ENCODE measurements around the gene FUT6.

The FUT6 gene

GRCh38 chr19:5828661-5829566 is 10.6 kb downstream of the FUT6 start:
- Mint-ChIP-seq H3K36me3 (ENCODE audit: low read depth) (no peaks in the 10 kb centered on the region), H3K4me1 (peaks cover 28% of the 10 kb centered on the region), H3K27ac (peak overlapping the region; percentile 99), H3K9me3 (no peaks in the 10 kb centered on the region), H3K4me3 (peak overlapping the region; percentile 92), H3K27me3 (ENCODE audit: low read depth, poor library complexity) (peaks cover 12% of the 10 kb centered on the region)
- no peak for TF ChIP-seq CTCF (IDR thresholded peaks at IDR 0.05)
- DNase-seq = peak; percentile 92

GRCh38 chr19:5827891-5828660 is 11.4 kb downstream of the FUT6 start:
- H3K4me3 Mint-ChIP-seq = peak overlapping the region; percentile 92
- DNase-seq = peak; percentile 98
- TF ChIP-seq CTCF (IDR thresholded peaks at IDR 0.05) = no peak
- H3K4me1 Mint-ChIP-seq = peaks cover 25% of the 10 kb centered on the region
- no peaks in the 10 kb centered on the region for H3K36me3 Mint-ChIP-seq (ENCODE audit: low read depth)
- H3K9me3 Mint-ChIP-seq = no peaks in the 10 kb centered on the region
- H3K27me3 Mint-ChIP-seq (ENCODE audit: low read depth, poor library complexity) = peaks cover 8% of the 10 kb centered on the region
- peak overlapping the region; percentile 99 for H3K27ac Mint-ChIP-seq

- peak overlapping the region; percentile 81 for H3K4me3 Mint-ChIP-seq
- no peaks in the 10 kb centered on the region for H3K9me3 Mint-ChIP-seq
- no peak for TF ChIP-seq CTCF (IDR thresholded peaks at IDR 0.05)
- H3K27ac Mint-ChIP-seq = peak overlapping the region; percentile 95
- peaks cover 25% of the 10 kb centered on the region for H3K4me1 Mint-ChIP-seq
- DNase-seq = no peak
- peaks cover 10% of the 10 kb centered on the region for H3K27me3 Mint-ChIP-seq (ENCODE audit: low read depth, poor library complexity)
- no peaks in the 10 kb centered on the region for H3K36me3 Mint-ChIP-seq (ENCODE audit: low read depth)
These were observed 12.1 kb downstream of the FUT6 start for GRCh38 chr19:5827342-5827890.

GRCh38 chr19:5826531-5827341 is 12.8 kb downstream of the FUT6 start:
- Mint-ChIP-seq H3K36me3 (ENCODE audit: low read depth) (no peaks in the 10 kb centered on the region), H3K27me3 (ENCODE audit: low read depth, poor library complexity) (peaks cover 10% of the 10 kb centered on the region), H3K9me3 (no peaks in the 10 kb centered on the region), H3K4me3 (peak overlapping the region; percentile 81), H3K27ac (peak overlapping the region; percentile 95), H3K4me1 (peaks cover 20% of the 10 kb centered on the region)
- peak; percentile 89 for DNase-seq
- peak; percentile 33 for TF ChIP-seq CTCF (IDR thresholded peaks at IDR 0.05)

GRCh38 chr19:5825178-5825577 is 14.3 kb downstream of the FUT6 start:
- H3K4me1 Mint-ChIP-seq = peaks cover 17% of the 10 kb centered on the region
- no peak for TF ChIP-seq CTCF (IDR thresholded peaks at IDR 0.05)
- H3K4me3 Mint-ChIP-seq = no peak overlapping the region
- H3K27ac Mint-ChIP-seq = no peak overlapping the region
- no peaks in the 10 kb centered on the region for H3K9me3 Mint-ChIP-seq
- no peaks in the 10 kb centered on the region for H3K36me3 Mint-ChIP-seq (ENCODE audit: low read depth)
- H3K27me3 Mint-ChIP-seq (ENCODE audit: low read depth, poor library complexity) = peaks cover 9% of the 10 kb centered on the region
- DNase-seq = no peak

Data from nephron progenitor cell (in vitro differentiated cells).